Skeletal muscle cell (primary cell): Measurements from ENCODE around the gene PIERCE2.
"Not testable (repeated sequence)": the region's sequence is repeated elsewhere in the genome, so short reads cannot be mapped to it uniquely, and the experiment has no call there.

Experiments used
- DNase-seq: peaks from one replicate; pipeline ENCODE4 v3.0.0-alpha.2; 2010; ENCODE audit warnings: low read depth
- H3K4me3 ChIP-seq: 2 replicates; pipeline ENCODE4 v1.5.1; 2011; ENCODE audit warnings: low read depth, mild to moderate bottlenecking, control low read depth, low read length, moderate library complexity

PIERCE2 gene

GRCh38 chr15:55408012-55408928, at the start of gene PIERCE2, which contains the start of gene CCPG1:
TSS of gene PIERCE2 (plus strand) at chr15:55408495. CDS start at chr15:55408769, 274 bp downstream.
TSS of gene CCPG1 (minus strand) at chr15:55408359. CDS start at chr15:55389424, 18,935 bp downstream.
- H3K4me3 ChIP-seq: peak within 1 kb of the TSS; percentile 84
- DNase-seq: peak; percentile 79

- DNase-seq: no peak
- no peak overlapping the region for H3K4me3 ChIP-seq
Observed at GRCh38 chr15:55360256-55360655, 48.0 kb upstream of the PIERCE2 start.

GRCh38 chr15:55361048-55361447, 47.2 kb upstream of the PIERCE2 start:
- DNase-seq: no peak

GRCh38 chr15:55362641-55363040, 45.7 kb upstream of the PIERCE2 start:
- no peak overlapping the region for H3K4me3 ChIP-seq
- no peak for DNase-seq

More at GRCh38 chr15:55361048-55361447, 47.2 kb upstream of the PIERCE2 start:
- no peak overlapping the region for H3K4me3 ChIP-seq

GRCh38 chr15:55366981-55367380, 41.3 kb upstream of the PIERCE2 start:
- no peak overlapping the region for H3K4me3 ChIP-seq
- DNase-seq: no peak

GRCh38 chr15:55372701-55373440, 35.4 kb upstream of the PIERCE2 start:
- no peak overlapping the region for H3K4me3 ChIP-seq
- DNase-seq: no peak

- DNase-seq: no peak
- no peak overlapping the region for H3K4me3 ChIP-seq
Observed at GRCh38 chr15:55379095-55379494, 29.2 kb upstream of the PIERCE2 start.

- DNase-seq: no peak
- H3K4me3 ChIP-seq: no peak overlapping the region
Observed at GRCh38 chr15:55381595-55381994, 26.7 kb upstream of the PIERCE2 start.

GRCh38 chr15:55383687-55384086, 24.6 kb upstream of the PIERCE2 start:
- no peak overlapping the region for H3K4me3 ChIP-seq
- DNase-seq: no peak

- H3K4me3 ChIP-seq: no peak overlapping the region
- no peak for DNase-seq
Observed at GRCh38 chr15:55387027-55387426, 21.3 kb upstream of the PIERCE2 start.

- no peak overlapping the region for H3K4me3 ChIP-seq
- DNase-seq: no peak
Observed at GRCh38 chr15:55389264-55389607, 19.1 kb upstream of the PIERCE2 start.

GRCh38 chr15:55394694-55395093, 13.6 kb upstream of the PIERCE2 start:
- DNase-seq: no peak
- no peak overlapping the region for H3K4me3 ChIP-seq

- no peak overlapping the region for H3K4me3 ChIP-seq
- no peak for DNase-seq
Observed at GRCh38 chr15:55398243-55398642, 10.1 kb upstream of the PIERCE2 start.

- DNase-seq, H3K4me3 ChIP-seq: not testable (repeated sequence)
Observed at GRCh38 chr15:55400050-55400449, 8.2 kb upstream of the PIERCE2 start.

GRCh38 chr15:55401786-55402246, 6.5 kb upstream of the PIERCE2 start:
- H3K4me3 ChIP-seq: no peak overlapping the region
- DNase-seq: no peak

GRCh38 chr15:55402707-55403106, 5.6 kb upstream of the PIERCE2 start:
- no peak overlapping the region for H3K4me3 ChIP-seq
- DNase-seq: no peak

GRCh38 chr15:55403531-55403930, 4.8 kb upstream of the PIERCE2 start:
- DNase-seq: no peak
- H3K4me3 ChIP-seq: no peak overlapping the region

GRCh38 chr15:55407498-55408011, 740 bp upstream of the PIERCE2 start:
- peak overlapping the region; percentile 84 for H3K4me3 ChIP-seq
- DNase-seq: no peak

GRCh38 chr15:55408976-55409375, 681 bp downstream of the PIERCE2 start:
- not testable (repeated sequence) for DNase-seq
- H3K4me3 ChIP-seq: peak overlapping the region; percentile 84

- DNase-seq, H3K4me3 ChIP-seq: not testable (repeated sequence)
Observed at GRCh38 chr15:55417678-55418077, 9.4 kb downstream of the PIERCE2 start.
